H9 (cell line): Measurements from ENCODE around the gene AMELX. TPM values are rescaled to one million over a fixed set of nuclear protein-coding genes. Genes with fewer than 3 reads are reported as not detected.

Source experiments
- DNase-seq: peaks from one replicate; pipeline ENCODE4 v3.0.0-alpha.2; 2017
- H2AFZ ChIP-seq: one replicate; pipeline ENCODE4 v1.6.1; 2013; ENCODE audit warnings: mild to moderate bottlenecking, low read length, control low read depth, moderate library complexity
- H2AK5ac ChIP-seq: 2 replicates; pipeline ENCODE4 v1.6.1; 2013; ENCODE audit warnings: low read length, control low read depth, mixed read lengths; ENCODE audit not compliant: insufficient read length
- H2BK120ac ChIP-seq: one replicate; pipeline ENCODE4 v1.6.1; 2013; ENCODE audit warnings: low read depth, mild to moderate bottlenecking, low read length, control low read depth, inconsistent platforms; ENCODE audit not compliant: poor library complexity, severe bottlenecking
- H2BK12ac ChIP-seq: 2 replicates; pipeline ENCODE4 v1.6.1; 2013; ENCODE audit warnings: low read length, control low read depth, mixed read lengths, low read depth; ENCODE audit not compliant: insufficient read length
- H2BK15ac ChIP-seq: 2 replicates; pipeline ENCODE4 v1.6.1; 2013; ENCODE audit warnings: low read depth, low read length, control low read depth
- H2BK20ac ChIP-seq: one replicate; pipeline ENCODE4 v1.6.1; 2013; ENCODE audit warnings: low read depth, mild to moderate bottlenecking, low read length, control low read depth, inconsistent platforms; ENCODE audit not compliant: poor library complexity, severe bottlenecking
- H2BK5ac ChIP-seq: 2 replicates; pipeline ENCODE4 v1.6.1; 2013; ENCODE audit warnings: low read length, control low read depth, mixed read lengths; ENCODE audit not compliant: insufficient read length
- H3K14ac ChIP-seq: 2 replicates; pipeline ENCODE4 v1.6.1; 2013; ENCODE audit warnings: low read length, control low read depth; ENCODE audit not compliant: insufficient read depth
- H3K18ac ChIP-seq: 2 replicates; pipeline ENCODE4 v1.6.1; 2013; ENCODE audit warnings: low read depth, mild to moderate bottlenecking, mixed read lengths, low read length, control low read depth; ENCODE audit not compliant: insufficient read length
- H3K23ac ChIP-seq: 2 replicates; pipeline ENCODE4 v1.6.1; 2013; ENCODE audit warnings: low read length, control low read depth, mixed read lengths, low read depth; ENCODE audit not compliant: insufficient read length
- H3K23me2 ChIP-seq: 2 replicates; pipeline ENCODE4 v1.6.1; 2013; ENCODE audit warnings: low read depth, mild to moderate bottlenecking, mixed read lengths, low read length, control low read depth; ENCODE audit not compliant: insufficient read length, poor library complexity, severe bottlenecking
- H3K27ac ChIP-seq: 2 replicates; pipeline ENCODE4 v1.5.1; 2013; ENCODE audit warnings: low read length, control low read depth, mixed read lengths, low read depth; ENCODE audit not compliant: insufficient read length
- H3K27me3 ChIP-seq: 2 replicates; pipeline ENCODE4 v1.6.1; 2013; ENCODE audit warnings: low read length, control low read depth, inconsistent platforms; ENCODE audit not compliant: insufficient read depth
- H3K4ac ChIP-seq: 2 replicates; pipeline ENCODE4 v1.6.1; 2013; ENCODE audit warnings: low read depth, mild to moderate bottlenecking, control low read depth, inconsistent platforms, low read length, moderate library complexity
- H3K4me1 ChIP-seq: 2 replicates; pipeline ENCODE4 v1.6.1; 2013; ENCODE audit warnings: low read length, control low read depth, inconsistent platforms; ENCODE audit not compliant: insufficient read depth
- H3K4me2 ChIP-seq: 2 replicates; pipeline ENCODE4 v1.6.1; 2013; ENCODE audit warnings: low read length, control low read depth, mixed read lengths; ENCODE audit not compliant: insufficient read length, insufficient read depth
- H3K56ac ChIP-seq: 2 replicates; pipeline ENCODE4 v1.6.1; 2013; ENCODE audit warnings: low read depth, mild to moderate bottlenecking, mixed read lengths, low read length, control low read depth; ENCODE audit not compliant: insufficient read length
- H3K79me1 ChIP-seq: 2 replicates; pipeline ENCODE4 v1.6.1; 2013; ENCODE audit warnings: low read depth, mild to moderate bottlenecking, moderate library complexity, low read length, control low read depth, inconsistent platforms; ENCODE audit not compliant: insufficient read depth, poor library complexity, severe bottlenecking
- H3K79me2 ChIP-seq: 2 replicates; pipeline ENCODE4 v1.6.1; 2013; ENCODE audit warnings: low read length, control low read depth, inconsistent platforms; ENCODE audit not compliant: insufficient read depth
- H3K9ac ChIP-seq: 2 replicates; pipeline ENCODE4 v1.6.1; 2013; ENCODE audit warnings: low read length, control low read depth, mixed read lengths; ENCODE audit not compliant: insufficient read length; ENCODE audit errors: extremely low read depth
- H3K9me3 ChIP-seq: one replicate; pipeline ENCODE4 v1.6.1; 2013; ENCODE audit warnings: low read depth, low read length, inconsistent platforms; ENCODE audit not compliant: control insufficient read depth
- H3T11ph ChIP-seq: one replicate; pipeline ENCODE4 v1.6.1; 2013; ENCODE audit warnings: mild to moderate bottlenecking, low read length, control low read depth, inconsistent platforms
- H4K20me1 ChIP-seq: one replicate; pipeline ENCODE4 v1.6.1; 2013; ENCODE audit not compliant: control insufficient read depth, insufficient read length, insufficient read depth
- H4K5ac ChIP-seq: 2 replicates; pipeline ENCODE4 v1.6.1; 2013; ENCODE audit warnings: low read depth, mild to moderate bottlenecking, mixed read lengths, low read length, control low read depth; ENCODE audit not compliant: insufficient read length
- H4K8ac ChIP-seq: replicated peaks from 2 replicates; pipeline ENCODE4 v1.6.1; 2013; ENCODE audit warnings: low read length, control low read depth, mixed read lengths, low read depth; ENCODE audit not compliant: insufficient read length
- H4K91ac ChIP-seq: 2 replicates; pipeline ENCODE4 v1.6.1; 2013; ENCODE audit warnings: low read depth, mild to moderate bottlenecking, moderate library complexity, mixed read lengths, low read length, control low read depth; ENCODE audit not compliant: insufficient read length
- H3K27ac Mint-ChIP-seq, 3 experiments: 2 replicates in 2 of 3; 3 replicates in 1 of 3; pipeline ENCODE4 v1.8.0; 2020 to 2021; ENCODE audit warnings: mixed read lengths in 3 of 3, mild to moderate bottlenecking in 1 of 3, moderate library complexity in 1 of 3
- H3K27me3 Mint-ChIP-seq: 2 replicates; pipeline ENCODE4 v1.8.0; 2021; ENCODE audit warnings: low read depth, mild to moderate bottlenecking, moderate library complexity, mixed read lengths
- H3K36me3 Mint-ChIP-seq, 3 experiments: 2 replicates in 2 of 3; 3 replicates in 1 of 3; pipeline ENCODE4 v1.8.0; 2020 to 2021; ENCODE audit warnings: low read depth in 3 of 3, mixed read lengths in 3 of 3; ENCODE audit not compliant: insufficient read depth in 1 of 3
- H3K4me1 Mint-ChIP-seq, 2 experiments: 2 replicates each; pipeline ENCODE4 v1.8.0; 2020; ENCODE audit warnings: mixed read lengths in 2 of 2
- H3K4me3 Mint-ChIP-seq, 2 experiments: 2 replicates in 1 of 2; 3 replicates in 1 of 2; pipeline ENCODE4 v1.8.0; 2020 to 2021; ENCODE audit warnings: mild to moderate bottlenecking in 2 of 2, mixed read lengths in 2 of 2, moderate library complexity in 1 of 2
- H3K9me3 Mint-ChIP-seq, 2 experiments: 2 replicates in 1 of 2; 3 replicates in 1 of 2; pipeline ENCODE4 v1.8.0; 2020; ENCODE audit warnings: mild to moderate bottlenecking in 2 of 2, mixed read lengths in 2 of 2, moderate library complexity in 1 of 2
- CTCF ChIP-seq: fragments of 200-600 bp; sonication (generic); conservative IDR thresholded peaks from 3 replicates; pipeline ENCODE4 v1.8.0; 2021; ENCODE audit warnings: antibody characterized with exemption, mild to moderate bottlenecking
- WGBS: extraction: QIAGEN DNeasy Blood & Tissue Kit; methylation state at CpG from one replicate; pipeline ENCODE4 v1.1.7; 2013; ENCODE audit warnings: missing lambda C conversion rate, low lambda C conversion rate, mixed read lengths; ENCODE audit not compliant: insufficient read length; ENCODE audit errors: extremely low coverage; 5-methylcytosine and 5-hydroxymethylcytosine counted together
- total RNA-seq: library from RNA; stranded (reverse); gene quantifications from 2 replicates; pipeline ENCODE4 v1.2.1, GENCODE V29; 2021

Gene AMELX
- total RNA-seq, 1 experiment from 2014 or later, result not detected

GRCh38 chrX:11264925-11265324 lies 28.3 kb upstream of the AMELX start:
- Histone ChIP-seq H4K91ac (no peak overlapping the region), H3K79me1 (no peaks in the 10 kb centered on the region), H3K27me3 (no peaks in the 10 kb centered on the region), H2BK15ac (no peak overlapping the region), H3K4me1 (no peaks in the 10 kb centered on the region), H3K4ac (no peak overlapping the region), H4K20me1 (no peaks in the 10 kb centered on the region), H3K4me2 (no peak overlapping the region), H3K14ac (no peak overlapping the region), H3K56ac (no peak overlapping the region), H3K18ac (no peak overlapping the region), H4K5ac (no peak overlapping the region), H4K8ac (no peak overlapping the region), H3K27ac (no peak overlapping the region), H2BK5ac (no peak overlapping the region), H3K23me2 (no peaks in the 10 kb centered on the region), H2BK12ac (no peak overlapping the region), H2AFZ (no peak overlapping the region), H2BK20ac (no peak overlapping the region), H3K79me2 (no peaks in the 10 kb centered on the region), H3K9me3 (no peaks in the 10 kb centered on the region), H3K9ac (no peak overlapping the region), H3T11ph (no peak overlapping the region), H2BK120ac (no peak overlapping the region), H3K23ac (no peak overlapping the region), H2AK5ac (no peak overlapping the region)
- H3K36me3 Mint-ChIP-seq, result no peaks in the 10 kb centered on the region; a peak in 1 of 7 replicates
- H3K27me3 Mint-ChIP-seq, result no peaks in the 10 kb centered on the region; the same call in 1 of the 2 replicates
- H3K4me3 Mint-ChIP-seq, result no peak overlapping the region
- H3K9me3 Mint-ChIP-seq, result peaks cover 57 to 65% of the 10 kb centered on the region in 2 experiments
- no CpG with 5 or more reads among the region's 1 CpG for WGBS
- no peak overlapping the region for H3K27ac Mint-ChIP-seq
- no peaks in the 10 kb centered on the region for H3K4me1 Mint-ChIP-seq
- TF ChIP-seq CTCF, result no peak
- DNase-seq, result no peak
